Hindlimb muscle (tissue), 1 donor: ENCODE data around the gene IQSEC1. TPM values are rescaled to one million over a fixed set of nuclear protein-coding genes. Genes with fewer than 3 reads are reported as not detected.
A peak's percentile ranks its signal among the peaks of the same experiment; 100 is the strongest.

Experiments
- DNase-seq: peaks from one replicate; pipeline ENCODE4 v3.0.0-alpha.2; 2013
- polyA plus RNA-seq: library from polyadenylated mRNA; unstranded; fragments of 120-200 nt; gene quantifications from one replicate; pipeline ENCODE4 v1.2.1, GENCODE V29; 2013; ENCODE audit not compliant: insufficient read length

The IQSEC1 gene
- polyA plus RNA-seq, 1 donor, result 52.9 TPM

- DNase-seq, result no peak
Measured at GRCh38 chr3:12981306-12982275, 91.6 kb downstream of the IQSEC1 start.

- DNase-seq, result no peak
Measured at GRCh38 chr3:12980596-12981290, 92.5 kb downstream of the IQSEC1 start.

GRCh38 chr3:12979947-12980487 is 93.2 kb downstream of the IQSEC1 start:
- no peak for DNase-seq

GRCh38 chr3:12979151-12979946 is 93.9 kb downstream of the IQSEC1 start:
- no peak for DNase-seq

- no peak for DNase-seq
Measured at GRCh38 chr3:12978682-12979081, 94.5 kb downstream of the IQSEC1 start.

- DNase-seq, result no peak
Measured at GRCh38 chr3:12977117-12977808, 96.0 kb downstream of the IQSEC1 start.

- DNase-seq, result no peak
Measured at GRCh38 chr3:12975748-12976522, 97.3 kb downstream of the IQSEC1 start.

- DNase-seq, result no peak
Measured at GRCh38 chr3:12974819-12975218, 98.4 kb downstream of the IQSEC1 start.

- DNase-seq, result no peak
Measured at GRCh38 chr3:12974334-12974733, 98.9 kb downstream of the IQSEC1 start.

GRCh38 chr3:12973827-12974226 is 99.4 kb downstream of the IQSEC1 start:
- DNase-seq, result no peak

GRCh38 chr3:12972781-12973702 is 100.2 kb downstream of the IQSEC1 start:
- no peak for DNase-seq

- no peak for DNase-seq
Measured at GRCh38 chr3:12972043-12972442, 101.2 kb downstream of the IQSEC1 start.

- no peak for DNase-seq
Measured at GRCh38 chr3:12970684-12971083, 102.5 kb downstream of the IQSEC1 start.

- peak; percentile 65 for DNase-seq
Measured at GRCh38 chr3:12969486-12969885, 103.7 kb downstream of the IQSEC1 start.

- no peak for DNase-seq
Measured at GRCh38 chr3:12968541-12968940, 104.7 kb downstream of the IQSEC1 start.

- peak; percentile 88 for DNase-seq
Measured at GRCh38 chr3:12967606-12968351, 105.5 kb downstream of the IQSEC1 start.

GRCh38 chr3:12966847-12967605 is 106.2 kb downstream of the IQSEC1 start:
- DNase-seq, result no peak
